ENCODE measurements around the gene LRRC37A2.
"Not testable (repeated sequence)": the region's sequence is repeated elsewhere in the genome, so short reads cannot be mapped to it uniquely, and the experiment has no call there.

The LRRC37A2 gene

DNA sequence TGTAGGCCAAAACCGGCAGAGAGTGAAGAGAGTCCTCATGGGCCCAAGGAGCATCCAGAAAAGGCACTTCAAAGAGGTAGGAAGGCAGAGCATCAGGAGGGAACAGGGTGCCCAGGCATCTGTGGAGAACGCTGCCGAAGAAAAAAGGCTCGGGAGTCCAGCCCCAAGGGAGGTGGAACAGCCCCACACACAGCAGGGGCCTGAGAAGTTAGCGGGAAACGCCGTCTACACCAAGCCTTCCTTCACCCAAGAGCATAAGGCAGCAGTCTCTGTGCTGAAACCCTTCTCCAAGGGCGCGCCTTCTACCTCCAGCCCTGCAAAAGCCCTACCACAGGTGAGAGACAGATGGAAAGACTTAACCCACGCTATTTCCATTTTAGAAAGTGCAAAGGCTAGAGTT, 36.3 kb downstream of the LRRC37A2 start:
- not testable (repeated sequence) for H3K36me3 ChIP-seq (ENCODE audit: control insufficient read depth, insufficient read depth, low read length); H3K9me3 ChIP-seq (ENCODE audit: control insufficient read depth, low read length); H3K4me3 ChIP-seq (ENCODE audit: insufficient read depth, low read depth, low read length, poor library complexity, severe bottlenecking); H3K4me1 ChIP-seq (ENCODE audit: control insufficient read depth, insufficient read depth, low read length, poor library complexity, severe bottlenecking); DNase-seq; H3K27me3 ChIP-seq (replicated peaks; ENCODE audit: control insufficient read depth, insufficient read depth, low read length, poor library complexity, severe bottlenecking); H3K27ac ChIP-seq (ENCODE audit: insufficient read depth, low read length, poor library complexity, severe bottlenecking)

DNA sequence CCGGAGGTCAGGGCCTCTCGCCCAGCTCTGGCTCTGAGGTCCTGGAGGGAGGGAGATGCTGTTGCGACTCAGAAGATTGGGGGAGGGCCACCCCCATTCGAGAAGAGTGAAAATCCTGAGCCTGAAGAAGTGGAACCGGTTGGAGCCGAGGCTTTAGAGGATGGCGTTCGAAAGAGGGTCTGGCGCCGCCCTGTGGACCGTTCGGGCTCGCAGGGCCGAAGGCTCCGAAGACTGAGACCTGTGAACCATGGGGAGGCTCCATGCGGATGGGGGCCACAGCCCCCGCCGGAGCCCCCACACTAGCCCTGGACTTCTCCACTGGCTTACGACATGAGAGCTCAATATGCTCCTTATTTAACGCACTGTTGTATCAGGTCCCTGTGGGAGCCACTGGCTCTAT, 46.9 kb downstream of the LRRC37A2 start:
- not testable (repeated sequence) for H3K4me1 ChIP-seq (ENCODE audit: control insufficient read depth, insufficient read depth, low read length, poor library complexity, severe bottlenecking); H3K27ac ChIP-seq (ENCODE audit: insufficient read depth, low read length, poor library complexity, severe bottlenecking); DNase-seq; H3K4me3 ChIP-seq (ENCODE audit: insufficient read depth, low read depth, low read length, poor library complexity, severe bottlenecking); H3K36me3 ChIP-seq (ENCODE audit: control insufficient read depth, insufficient read depth, low read length); H3K9me3 ChIP-seq (ENCODE audit: control insufficient read depth, low read length); H3K27me3 ChIP-seq (replicated peaks; ENCODE audit: control insufficient read depth, insufficient read depth, low read length, poor library complexity, severe bottlenecking)

DNA sequence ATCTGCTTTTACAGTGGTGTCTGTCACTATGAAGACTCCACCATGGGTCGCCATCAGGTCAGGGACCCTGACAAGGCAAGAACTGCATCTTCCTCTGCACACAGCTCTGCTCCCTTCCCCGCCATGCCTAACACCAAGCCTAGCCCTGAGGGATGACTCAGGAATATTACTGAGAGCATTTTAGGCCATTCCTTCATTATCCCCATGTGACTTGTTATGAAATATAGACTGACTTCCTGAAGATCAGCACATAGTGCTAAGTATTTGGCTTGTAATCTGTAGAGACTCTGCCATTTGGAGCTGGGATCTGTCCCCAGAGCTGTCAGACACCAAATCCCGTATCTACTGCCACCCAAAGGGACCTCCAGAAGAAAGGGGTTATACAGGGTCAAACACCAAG, 47.8 kb downstream of the LRRC37A2 start:
- not testable (repeated sequence) for H3K27ac ChIP-seq (ENCODE audit: insufficient read depth, low read length, poor library complexity, severe bottlenecking); H3K4me3 ChIP-seq (ENCODE audit: insufficient read depth, low read depth, low read length, poor library complexity, severe bottlenecking); H3K36me3 ChIP-seq (ENCODE audit: control insufficient read depth, insufficient read depth, low read length); H3K9me3 ChIP-seq (ENCODE audit: control insufficient read depth, low read length); H3K27me3 ChIP-seq (replicated peaks; ENCODE audit: control insufficient read depth, insufficient read depth, low read length, poor library complexity, severe bottlenecking); DNase-seq; H3K4me1 ChIP-seq (ENCODE audit: control insufficient read depth, insufficient read depth, low read length, poor library complexity, severe bottlenecking)

DNA sequence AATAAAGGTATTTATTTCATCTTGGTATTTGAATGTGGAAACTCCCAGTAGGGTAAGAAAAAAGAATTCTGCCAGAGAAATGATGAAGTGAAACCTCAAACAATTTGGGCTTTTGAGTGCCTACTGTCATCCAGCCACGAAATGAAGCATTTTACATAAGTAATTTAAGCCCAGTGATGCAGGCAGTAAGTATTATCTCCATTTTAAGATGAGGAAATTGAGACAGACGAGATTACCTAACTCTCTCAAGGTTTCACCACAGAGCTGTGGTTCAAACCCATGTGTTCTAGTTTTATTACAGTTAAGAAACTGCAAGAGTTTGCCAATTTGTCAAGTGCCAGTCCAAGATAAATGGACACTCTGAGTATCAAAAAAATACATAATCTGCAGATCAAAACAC, 54.0 kb downstream of the LRRC37A2 start:
- not testable (repeated sequence) for H3K27me3 ChIP-seq (replicated peaks; ENCODE audit: control insufficient read depth, insufficient read depth, low read length, poor library complexity, severe bottlenecking); H3K4me1 ChIP-seq (ENCODE audit: control insufficient read depth, insufficient read depth, low read length, poor library complexity, severe bottlenecking); H3K4me3 ChIP-seq (ENCODE audit: insufficient read depth, low read depth, low read length, poor library complexity, severe bottlenecking); H3K27ac ChIP-seq (ENCODE audit: insufficient read depth, low read length, poor library complexity, severe bottlenecking); H3K9me3 ChIP-seq (ENCODE audit: control insufficient read depth, low read length); DNase-seq; H3K36me3 ChIP-seq (ENCODE audit: control insufficient read depth, insufficient read depth, low read length)

DNA sequence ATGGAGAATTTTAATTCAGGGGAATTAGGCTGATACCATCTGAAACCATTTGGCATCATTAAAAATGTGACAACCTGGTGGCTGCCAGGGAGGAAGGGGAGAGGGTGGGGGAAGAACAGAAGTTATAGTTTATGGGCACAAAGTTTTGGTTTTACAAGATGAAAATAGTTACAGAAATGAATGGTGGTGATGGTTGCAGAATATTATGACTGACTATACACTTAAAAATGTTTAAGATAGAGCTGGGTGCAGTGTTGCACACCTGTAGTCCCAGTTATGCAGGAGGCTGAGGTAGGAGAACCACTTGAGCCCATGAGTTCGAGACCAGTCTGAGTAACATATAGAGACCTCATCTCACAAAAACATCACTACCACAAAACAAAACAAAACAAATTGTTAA, 54.7 kb downstream of the LRRC37A2 start:
- not testable (repeated sequence) for H3K27me3 ChIP-seq (replicated peaks; ENCODE audit: control insufficient read depth, insufficient read depth, low read length, poor library complexity, severe bottlenecking); H3K4me3 ChIP-seq (ENCODE audit: insufficient read depth, low read depth, low read length, poor library complexity, severe bottlenecking); H3K27ac ChIP-seq (ENCODE audit: insufficient read depth, low read length, poor library complexity, severe bottlenecking); DNase-seq; H3K9me3 ChIP-seq (ENCODE audit: control insufficient read depth, low read length); H3K36me3 ChIP-seq (ENCODE audit: control insufficient read depth, insufficient read depth, low read length); H3K4me1 ChIP-seq (ENCODE audit: control insufficient read depth, insufficient read depth, low read length, poor library complexity, severe bottlenecking)

DNA sequence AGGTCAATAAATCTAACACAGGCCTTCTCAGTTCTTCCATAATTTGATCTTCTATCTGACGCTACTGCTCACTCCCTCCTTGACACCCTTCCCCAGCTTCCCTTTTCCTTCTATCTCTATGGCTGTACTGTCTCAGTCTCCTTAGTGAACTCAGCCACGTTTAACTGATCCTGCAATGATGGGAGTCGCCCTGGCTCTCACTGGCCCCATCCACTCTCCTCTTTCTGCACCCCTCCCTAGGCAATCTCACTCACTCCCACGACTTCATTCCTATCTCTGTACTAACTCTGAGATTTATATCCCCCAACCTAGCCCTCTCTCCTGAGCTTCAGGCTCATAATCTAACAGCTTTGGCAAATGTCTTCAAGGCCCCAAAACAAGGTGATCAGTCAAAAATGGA, 59.5 kb downstream of the LRRC37A2 start:
- not testable (repeated sequence) for H3K27me3 ChIP-seq (replicated peaks; ENCODE audit: control insufficient read depth, insufficient read depth, low read length, poor library complexity, severe bottlenecking); H3K4me3 ChIP-seq (ENCODE audit: insufficient read depth, low read depth, low read length, poor library complexity, severe bottlenecking); H3K27ac ChIP-seq (ENCODE audit: insufficient read depth, low read length, poor library complexity, severe bottlenecking); H3K4me1 ChIP-seq (ENCODE audit: control insufficient read depth, insufficient read depth, low read length, poor library complexity, severe bottlenecking); H3K36me3 ChIP-seq (ENCODE audit: control insufficient read depth, insufficient read depth, low read length); H3K9me3 ChIP-seq (ENCODE audit: control insufficient read depth, low read length); DNase-seq

DNA sequence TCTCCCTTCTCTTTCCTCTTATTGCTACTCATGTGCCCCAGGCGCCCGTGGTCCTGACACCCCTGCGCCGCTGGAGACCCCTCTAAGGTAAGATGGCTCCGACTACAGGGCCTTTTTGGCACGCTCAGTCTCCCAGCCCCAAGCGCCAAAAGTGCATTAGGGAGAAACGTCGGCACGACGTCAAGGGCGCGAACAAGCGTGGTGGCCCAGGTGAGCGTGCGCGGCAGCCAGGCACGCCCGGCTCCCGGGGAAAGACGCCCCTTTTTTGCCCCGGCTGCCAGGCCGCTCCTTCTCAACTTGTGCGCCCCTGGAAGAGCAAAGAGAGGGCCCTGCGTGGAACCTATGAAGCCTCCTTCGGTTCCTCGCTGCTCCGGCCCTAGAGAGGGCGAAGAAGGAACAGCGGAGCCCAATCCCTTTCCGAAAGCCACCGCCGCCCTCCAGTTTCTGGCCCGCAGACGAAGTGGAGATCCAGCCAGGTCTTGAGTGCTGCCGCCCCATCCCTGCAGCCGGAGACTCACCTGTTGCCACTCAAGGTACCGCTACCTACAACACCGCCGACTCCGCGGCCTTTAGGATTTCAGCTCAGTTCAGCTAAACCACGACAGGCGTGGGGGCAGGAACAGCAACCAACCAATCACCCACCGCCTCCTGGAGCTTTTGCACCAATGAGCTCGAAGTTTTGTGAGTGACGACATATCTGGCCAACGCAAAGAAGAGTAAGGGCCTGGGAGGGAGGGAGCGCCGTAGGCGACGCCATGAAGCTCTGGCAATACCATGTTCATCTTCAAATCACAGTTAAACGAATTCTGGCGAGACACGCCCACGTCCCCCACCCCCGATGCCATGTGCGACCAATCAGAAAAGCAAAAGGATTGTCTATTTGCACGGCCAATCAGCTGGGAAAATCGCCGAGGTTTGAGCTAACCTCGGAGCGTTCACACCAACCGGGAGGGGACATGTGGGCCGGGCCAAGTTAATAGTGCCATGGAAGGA, 67.1 kb downstream of the LRRC37A2 start, which contains the start of gene ARL17A:
ARL17A (minus strand) TSS at position 609 of the 993 bp plus-strand sequence. CDS start 3,369 bp downstream, outside the sequence.
- peak; percentile 78 to 80 (median 80) for DNase-seq
- H3K4me3 ChIP-seq (ENCODE audit: insufficient read depth, low read depth, low read length, poor library complexity, severe bottlenecking); H3K27ac ChIP-seq (ENCODE audit: insufficient read depth, low read length, poor library complexity, severe bottlenecking): not testable (repeated sequence)

DNA sequence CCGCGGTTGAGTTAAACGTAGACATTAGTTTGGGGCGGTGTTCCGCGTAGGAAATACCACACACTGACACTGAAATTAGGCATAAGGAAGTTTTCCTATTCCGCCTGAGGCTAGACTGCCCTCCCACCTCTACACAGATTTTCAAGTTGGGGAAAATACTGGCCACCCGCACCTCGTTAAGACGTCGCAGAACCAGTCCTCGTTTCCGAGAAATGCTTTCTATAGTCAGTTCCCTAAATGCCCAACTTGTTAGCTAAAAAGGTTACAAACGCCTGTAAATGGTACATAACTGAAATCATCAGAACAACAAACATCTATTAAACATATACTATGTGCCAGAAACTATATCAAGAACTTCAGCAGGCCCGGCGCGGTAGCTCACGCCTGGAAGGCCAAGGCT, 67.8 kb downstream of the LRRC37A2 start:
- H3K27me3 ChIP-seq (replicated peaks; ENCODE audit: control insufficient read depth, insufficient read depth, low read length, poor library complexity, severe bottlenecking); DNase-seq; H3K36me3 ChIP-seq (ENCODE audit: control insufficient read depth, insufficient read depth, low read length); H3K4me3 ChIP-seq (ENCODE audit: insufficient read depth, low read depth, low read length, poor library complexity, severe bottlenecking); H3K4me1 ChIP-seq (ENCODE audit: control insufficient read depth, insufficient read depth, low read length, poor library complexity, severe bottlenecking); H3K27ac ChIP-seq (ENCODE audit: insufficient read depth, low read length, poor library complexity, severe bottlenecking); H3K9me3 ChIP-seq (ENCODE audit: control insufficient read depth, low read length): not testable (repeated sequence)

More for the DNA sequence above, 67.1 kb downstream of the LRRC37A2 start, which contains the start of gene ARL17A:
- not testable (repeated sequence) for H3K9me3 ChIP-seq (ENCODE audit: control insufficient read depth, low read length); H3K36me3 ChIP-seq (ENCODE audit: control insufficient read depth, insufficient read depth, low read length); H3K4me1 ChIP-seq (ENCODE audit: control insufficient read depth, insufficient read depth, low read length, poor library complexity, severe bottlenecking); H3K27me3 ChIP-seq (replicated peaks; ENCODE audit: control insufficient read depth, insufficient read depth, low read length, poor library complexity, severe bottlenecking)

DNA sequence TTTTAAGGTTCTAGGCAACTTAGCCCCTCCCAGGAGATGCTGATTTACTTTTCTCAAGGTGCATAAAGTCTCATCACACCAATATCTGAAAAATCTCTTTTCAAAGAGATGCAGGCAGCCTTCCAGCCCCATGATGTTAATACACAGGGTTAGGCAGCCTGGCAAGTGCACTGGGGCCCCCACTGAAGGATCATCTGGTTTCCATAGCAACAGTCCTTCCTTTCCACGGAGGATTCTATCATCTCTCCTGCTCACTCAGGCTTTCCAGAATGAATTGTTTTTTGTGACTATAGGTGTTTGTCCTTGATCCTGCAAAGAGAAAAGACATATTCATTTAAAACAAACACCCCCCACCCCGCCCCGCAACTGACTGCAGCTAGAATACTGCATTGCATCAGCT, 73.2 kb downstream of the LRRC37A2 start:
- DNase-seq; H3K4me1 ChIP-seq (ENCODE audit: control insufficient read depth, insufficient read depth, low read length, poor library complexity, severe bottlenecking); H3K4me3 ChIP-seq (ENCODE audit: insufficient read depth, low read depth, low read length, poor library complexity, severe bottlenecking); H3K9me3 ChIP-seq (ENCODE audit: control insufficient read depth, low read length); H3K36me3 ChIP-seq (ENCODE audit: control insufficient read depth, insufficient read depth, low read length); H3K27me3 ChIP-seq (replicated peaks; ENCODE audit: control insufficient read depth, insufficient read depth, low read length, poor library complexity, severe bottlenecking); H3K27ac ChIP-seq (ENCODE audit: insufficient read depth, low read length, poor library complexity, severe bottlenecking): not testable (repeated sequence)

All from effector memory CD4-positive, alpha-beta T cell (primary cell).